Astrocyte (in vitro differentiated cells and primary cell): ENCODE data around the gene ZNF266.

ENCODE experiments used
- EZH2 ChIP-seq: IDR thresholded peaks from 2 replicates; pipeline ENCODE4 v1.6.1; 2012; ENCODE audit warnings: mild to moderate bottlenecking, low read length, inconsistent platforms; ENCODE audit not compliant: insufficient read depth
- TF ChIP-seq, protein P1 (sequence below): IDR thresholded peaks from 2 replicates; pipeline ENCODE4 v1.5.1; 2011; ENCODE audit warnings: low read depth, mild to moderate bottlenecking, inconsistent platforms, low read length, moderate library complexity; ENCODE audit not compliant: insufficient read depth

DNA sequence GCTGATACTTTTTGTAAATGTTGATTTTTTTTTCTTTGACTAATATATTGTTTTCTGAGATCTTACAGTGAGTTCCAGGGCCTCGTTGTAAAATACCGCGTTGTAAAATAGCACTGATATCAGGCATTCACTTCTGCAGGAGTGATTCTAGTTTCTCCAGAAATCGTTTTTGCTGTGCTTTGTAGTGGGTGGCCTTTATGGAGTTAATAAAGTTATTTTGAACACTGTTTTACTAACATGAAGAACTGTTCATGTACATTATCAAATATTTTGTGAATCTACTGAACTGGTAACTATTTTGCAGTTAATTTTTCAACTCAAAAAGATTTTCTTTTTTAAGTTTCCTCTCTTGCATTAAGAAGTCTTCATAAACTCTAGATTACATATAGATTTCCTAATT is 985 bp upstream of the ZNF266 start:
- TF ChIP-seq, protein P1, sequence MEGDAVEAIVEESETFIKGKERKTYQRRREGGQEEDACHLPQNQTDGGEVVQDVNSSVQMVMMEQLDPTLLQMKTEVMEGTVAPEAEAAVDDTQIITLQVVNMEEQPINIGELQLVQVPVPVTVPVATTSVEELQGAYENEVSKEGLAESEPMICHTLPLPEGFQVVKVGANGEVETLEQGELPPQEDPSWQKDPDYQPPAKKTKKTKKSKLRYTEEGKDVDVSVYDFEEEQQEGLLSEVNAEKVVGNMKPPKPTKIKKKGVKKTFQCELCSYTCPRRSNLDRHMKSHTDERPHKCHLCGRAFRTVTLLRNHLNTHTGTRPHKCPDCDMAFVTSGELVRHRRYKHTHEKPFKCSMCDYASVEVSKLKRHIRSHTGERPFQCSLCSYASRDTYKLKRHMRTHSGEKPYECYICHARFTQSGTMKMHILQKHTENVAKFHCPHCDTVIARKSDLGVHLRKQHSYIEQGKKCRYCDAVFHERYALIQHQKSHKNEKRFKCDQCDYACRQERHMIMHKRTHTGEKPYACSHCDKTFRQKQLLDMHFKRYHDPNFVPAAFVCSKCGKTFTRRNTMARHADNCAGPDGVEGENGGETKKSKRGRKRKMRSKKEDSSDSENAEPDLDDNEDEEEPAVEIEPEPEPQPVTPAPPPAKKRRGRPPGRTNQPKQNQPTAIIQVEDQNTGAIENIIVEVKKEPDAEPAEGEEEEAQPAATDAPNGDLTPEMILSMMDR, result no peak
- no peak for TF ChIP-seq EZH2
